DND-41 (cell line): ENCODE data around the gene TMPO.
"Not testable (repeated sequence)": the region's sequence is repeated elsewhere in the genome, so short reads cannot be mapped to it uniquely, and the experiment has no call there.

Source experiments
- EZH2 ChIP-seq: IDR thresholded peaks from 3 replicates; pipeline ENCODE4 v1.6.1; 2012; ENCODE audit warnings: borderline replicate concordance, low read depth, mild to moderate bottlenecking, moderate library complexity, low read length, inconsistent platforms; ENCODE audit not compliant: severe bottlenecking
- TF ChIP-seq, protein P1 (sequence below): IDR thresholded peaks from 2 replicates; pipeline ENCODE4 v1.5.1; 2012; ENCODE audit warnings: borderline replicate concordance, low read length, moderate library complexity, mild to moderate bottlenecking; ENCODE audit not compliant: poor library complexity, severe bottlenecking; ENCODE audit errors: extremely low read depth

- TF ChIP-seq, protein P1, sequence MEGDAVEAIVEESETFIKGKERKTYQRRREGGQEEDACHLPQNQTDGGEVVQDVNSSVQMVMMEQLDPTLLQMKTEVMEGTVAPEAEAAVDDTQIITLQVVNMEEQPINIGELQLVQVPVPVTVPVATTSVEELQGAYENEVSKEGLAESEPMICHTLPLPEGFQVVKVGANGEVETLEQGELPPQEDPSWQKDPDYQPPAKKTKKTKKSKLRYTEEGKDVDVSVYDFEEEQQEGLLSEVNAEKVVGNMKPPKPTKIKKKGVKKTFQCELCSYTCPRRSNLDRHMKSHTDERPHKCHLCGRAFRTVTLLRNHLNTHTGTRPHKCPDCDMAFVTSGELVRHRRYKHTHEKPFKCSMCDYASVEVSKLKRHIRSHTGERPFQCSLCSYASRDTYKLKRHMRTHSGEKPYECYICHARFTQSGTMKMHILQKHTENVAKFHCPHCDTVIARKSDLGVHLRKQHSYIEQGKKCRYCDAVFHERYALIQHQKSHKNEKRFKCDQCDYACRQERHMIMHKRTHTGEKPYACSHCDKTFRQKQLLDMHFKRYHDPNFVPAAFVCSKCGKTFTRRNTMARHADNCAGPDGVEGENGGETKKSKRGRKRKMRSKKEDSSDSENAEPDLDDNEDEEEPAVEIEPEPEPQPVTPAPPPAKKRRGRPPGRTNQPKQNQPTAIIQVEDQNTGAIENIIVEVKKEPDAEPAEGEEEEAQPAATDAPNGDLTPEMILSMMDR, result not testable (repeated sequence)
- not testable (repeated sequence) for TF ChIP-seq EZH2
Measured at GRCh38 chr12:98501266-98501629, 14.1 kb upstream of the TMPO start.
